HEK293T (cell line): ENCODE results near the gene ZIC2.
A peak's percentile ranks its signal among the peaks of the same experiment; 100 is the strongest.

Experiments
- CTCF ChIA-PET: fragments of 350-600 bp; formaldehyde crosslinking; extraction: SDS; loops from one replicate; lab custom pipeline; 2021; ENCODE audit warnings: antibody characterized with exemption, inconsistent platforms; lab: Yijun Ruan, JAX
- POLR2A ChIA-PET: fragments of 350-600 bp; formaldehyde crosslinking; extraction: SDS; loops from one replicate; lab custom pipeline; 2020; ENCODE audit warnings: antibody characterized with exemption, inconsistent platforms; lab: Yijun Ruan, JAX
- DNase-seq: peaks from one replicate; pipeline ENCODE4 v3.0.0; 2012; ENCODE audit warnings: mixed read lengths; ENCODE audit errors: extremely low spot score
- ARNT ChIP-seq: fragments of 450-650 bp; IDR thresholded peaks from 2 replicates; pipeline ENCODE4 v1.6.1; 2017; ENCODE audit warnings: mild to moderate bottlenecking
- BHLHE40 ChIP-seq: fragments of 450-650 bp; IDR thresholded peaks from 2 replicates; pipeline ENCODE4 v1.6.1; 2016; ENCODE audit warnings: mild to moderate bottlenecking, moderate library complexity, borderline replicate concordance
- CTBP1 ChIP-seq: fragments of 450-650 bp; IDR thresholded peaks from 2 replicates; pipeline ENCODE4 v1.6.1; 2016; ENCODE audit warnings: borderline replicate concordance
- ELF4 ChIP-seq: fragments of 450-650 bp; IDR thresholded peaks from 2 replicates; pipeline ENCODE4 v1.6.1; 2017; ENCODE audit warnings: antibody characterized with exemption
- FOXA1 ChIP-seq: fragments of 450-650 bp; IDR thresholded peaks from 2 replicates; pipeline ENCODE4 v1.6.1; 2016; ENCODE audit warnings: mild to moderate bottlenecking
- FOXK2 ChIP-seq: fragments of 450-650 bp; IDR thresholded peaks from 2 replicates; pipeline ENCODE4 v1.6.1; 2016; ENCODE audit warnings: mild to moderate bottlenecking
- FOXM1 ChIP-seq: fragments of 450-650 bp; IDR thresholded peaks from 2 replicates; pipeline ENCODE4 v1.6.1; 2017; ENCODE audit warnings: mild to moderate bottlenecking, borderline replicate concordance
- HDGF ChIP-seq: fragments of 450-650 bp; IDR thresholded peaks from 2 replicates; pipeline ENCODE4 v1.6.1; 2017; ENCODE audit warnings: antibody characterized with exemption, borderline replicate concordance
- L3MBTL2 ChIP-seq: fragments of 450-650 bp; conservative IDR thresholded peaks from 2 replicates; pipeline ENCODE4 v1.6.1; 2016; ENCODE audit warnings: mild to moderate bottlenecking
- LEF1 ChIP-seq: fragments of 450-650 bp; IDR thresholded peaks from 2 replicates; pipeline ENCODE4 v1.6.1; 2017; ENCODE audit warnings: mild to moderate bottlenecking, borderline replicate concordance
- NFRKB ChIP-seq: fragments of 450-650 bp; IDR thresholded peaks from 2 replicates; pipeline ENCODE4 v1.6.1; 2016; ENCODE audit warnings: mild to moderate bottlenecking, moderate library complexity
- SP1 ChIP-seq: fragments of 450-650 bp; IDR thresholded peaks from 2 replicates; pipeline ENCODE4 v1.6.1; 2017
- SUZ12 ChIP-seq: fragments of 450-650 bp; IDR thresholded peaks from 2 replicates; pipeline ENCODE4 v1.6.1; 2016; ENCODE audit warnings: mild to moderate bottlenecking
- TARDBP ChIP-seq: fragments of 450-650 bp; IDR thresholded peaks from 2 replicates; pipeline ENCODE4 v1.6.1; 2016
- ZNF384 ChIP-seq: fragments of 450-650 bp; IDR thresholded peaks from 2 replicates; pipeline ENCODE4 v1.6.1; 2016
- TF ChIP-seq, protein P1 (sequence below): fragments of 450-650 bp; IDR thresholded peaks from 2 replicates; pipeline ENCODE4 v1.6.1; 2016

Gene ZIC2

GRCh38 chr13:99977334-99977911 lies 4.2 kb upstream of the ZIC2 start:
- no peak for DNase-seq
- ChIA-PET POLR2A (no interaction called here), CTCF (interaction anchor here (0.7 kb wide), 1 partner anchor 28 kb away, joined by 8 read pairs; no protein-coding TSS in a partner anchor)
- TF ChIP-seq, protein P1, sequence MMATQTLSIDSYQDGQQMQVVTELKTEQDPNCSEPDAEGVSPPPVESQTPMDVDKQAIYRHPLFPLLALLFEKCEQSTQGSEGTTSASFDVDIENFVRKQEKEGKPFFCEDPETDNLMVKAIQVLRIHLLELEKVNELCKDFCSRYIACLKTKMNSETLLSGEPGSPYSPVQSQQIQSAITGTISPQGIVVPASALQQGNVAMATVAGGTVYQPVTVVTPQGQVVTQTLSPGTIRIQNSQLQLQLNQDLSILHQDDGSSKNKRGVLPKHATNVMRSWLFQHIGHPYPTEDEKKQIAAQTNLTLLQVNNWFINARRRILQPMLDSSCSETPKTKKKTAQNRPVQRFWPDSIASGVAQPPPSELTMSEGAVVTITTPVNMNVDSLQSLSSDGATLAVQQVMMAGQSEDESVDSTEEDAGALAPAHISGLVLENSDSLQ = no peak
- TF ChIP-seq FOXA1 = no peak
- peak; percentile 94 for TF ChIP-seq ZNF384
- no peak for TF ChIP-seq ARNT
- no peak for TF ChIP-seq ELF4
- peak; percentile 67 for TF ChIP-seq CTBP1
- no peak for TF ChIP-seq SP1
- TF ChIP-seq TARDBP = no peak
- TF ChIP-seq FOXK2 = no peak
- no peak for TF ChIP-seq BHLHE40
- no peak for TF ChIP-seq FOXM1
- no peak for TF ChIP-seq L3MBTL2

DNA sequence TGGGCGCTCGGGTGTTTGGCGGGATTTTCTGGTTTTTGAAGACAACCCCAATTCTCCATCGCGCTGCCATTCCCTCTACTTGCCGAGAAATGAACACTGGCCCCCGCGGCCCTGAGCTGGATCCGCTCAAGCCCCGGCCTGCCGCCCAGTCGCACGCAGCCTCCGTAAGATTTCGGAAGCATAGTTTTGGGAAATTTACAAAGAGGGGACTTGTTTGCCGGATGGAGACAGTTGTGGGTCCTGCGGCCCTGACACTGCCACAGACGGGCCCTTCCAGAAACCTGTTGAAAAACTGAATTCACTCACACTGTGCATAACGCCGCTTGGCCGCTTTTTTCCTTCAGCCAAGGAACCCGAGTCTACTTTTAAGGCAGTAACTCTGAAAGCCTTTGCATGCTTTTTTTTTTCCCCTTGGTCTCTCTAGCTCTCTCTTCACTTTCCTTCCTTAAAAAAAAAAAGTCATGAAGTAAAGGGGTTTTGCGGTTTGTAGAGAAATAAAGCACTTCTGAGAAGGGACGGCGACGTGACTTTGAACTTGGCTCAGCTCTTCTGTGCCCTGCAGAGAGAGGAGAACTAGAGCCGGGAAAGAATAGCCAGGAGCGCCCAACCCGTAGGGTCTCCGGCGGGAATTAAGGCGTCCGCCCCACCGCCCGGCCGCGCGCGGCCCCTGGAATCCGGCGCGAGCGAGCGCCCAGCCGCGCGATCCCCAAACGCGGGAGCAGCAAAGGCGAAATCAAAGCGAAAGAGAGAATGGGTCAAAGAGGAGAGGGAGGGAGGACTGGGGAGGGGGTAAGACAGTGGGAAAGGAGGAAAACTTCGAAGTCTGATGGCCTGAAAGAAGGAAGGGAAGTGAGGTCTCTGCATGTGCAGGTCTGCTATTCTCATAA lies 3.4 kb upstream of the ZIC2 start:
- CTCF ChIA-PET = interaction anchor here (0.7 kb wide), 1 partner anchor 28 kb away, joined by 8 read pairs; no protein-coding TSS in a partner anchor
- POLR2A ChIA-PET = no interaction called here
- DNase-seq = no peak
- TF ChIP-seq LEF1 = no peak
- peak; percentile 65 for TF ChIP-seq L3MBTL2
- TF ChIP-seq FOXK2 = no peak
- no peak for TF ChIP-seq FOXA1
- TF ChIP-seq ELF4 = no peak

DNA sequence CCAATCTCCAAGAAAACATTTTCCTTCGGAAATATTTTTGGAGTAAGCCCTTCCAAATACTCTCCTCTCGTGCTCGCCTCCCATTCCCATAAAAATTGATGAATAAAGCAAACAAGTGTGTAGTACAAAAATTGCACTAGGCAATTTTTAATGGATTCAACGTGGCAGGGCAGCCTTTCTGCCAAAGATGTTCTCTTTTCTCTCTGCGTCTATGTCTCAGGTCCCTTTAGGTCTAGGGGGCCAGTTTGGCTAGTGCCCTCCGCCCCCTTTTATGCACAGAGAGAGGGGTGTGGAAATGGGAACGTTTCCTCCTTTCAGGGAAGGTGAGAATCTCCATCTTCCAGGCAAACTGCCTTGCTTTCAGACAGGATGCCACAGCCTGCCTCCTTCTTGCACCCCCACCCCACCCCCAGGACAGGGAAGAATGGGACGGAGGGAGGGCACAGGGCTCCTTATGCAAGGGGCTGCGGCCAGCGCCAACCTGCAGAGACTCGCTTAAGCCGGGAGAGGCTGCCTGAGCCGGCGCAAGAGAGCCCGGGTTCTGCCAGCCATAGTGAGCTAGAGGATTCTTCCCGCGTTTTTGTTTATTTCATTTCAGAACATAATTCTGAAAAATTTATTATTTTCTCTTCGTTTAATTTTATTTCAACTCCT lies 2.7 kb upstream of the ZIC2 start:
- ChIA-PET CTCF (no interaction called here), POLR2A (interaction anchor here (1.0 to 3.9 kb wide), 5 partner anchors 8 to 220 kb away, joined by 3 to 66 read pairs (median 3); partner anchors contain the start of genes PCCA and ZIC5)
- no peak for DNase-seq
- TF ChIP-seq L3MBTL2 = no peak

DNA sequence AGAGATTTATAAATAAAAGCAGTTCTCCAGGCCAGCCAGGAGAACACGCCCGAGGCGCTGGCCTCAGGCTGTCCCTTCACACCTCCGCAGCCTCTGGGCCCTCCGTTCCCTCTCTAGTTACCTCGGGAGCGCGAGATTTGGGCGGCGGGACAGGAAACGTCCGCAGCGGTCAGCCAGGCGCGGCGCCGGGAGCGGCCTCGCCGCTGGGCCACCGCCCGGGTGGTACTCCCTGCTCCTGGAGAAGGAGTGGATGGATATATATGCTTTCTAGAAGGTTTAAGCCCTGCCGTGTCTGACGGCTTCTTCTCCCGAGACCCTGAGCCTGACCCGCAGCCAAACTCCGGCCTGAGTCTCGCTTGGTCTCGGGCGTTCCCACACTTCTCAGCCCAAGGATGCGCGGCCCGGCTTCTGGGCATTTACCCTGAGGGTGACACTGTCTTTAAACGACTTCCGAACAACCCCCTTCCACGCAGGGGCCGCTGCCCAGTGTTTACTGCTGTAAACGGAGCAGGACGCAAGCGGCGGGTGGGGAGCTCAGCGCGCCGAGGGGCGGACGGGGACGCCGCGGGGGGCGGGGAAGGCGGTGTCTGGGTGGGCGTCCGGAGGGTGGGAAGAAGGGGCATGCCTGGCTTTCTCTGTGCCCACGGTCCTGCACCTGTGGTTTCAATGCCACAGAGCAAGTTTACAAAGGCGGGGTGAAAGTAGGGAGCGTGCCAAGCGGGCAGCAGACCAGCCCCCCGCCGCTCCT lies 2.0 kb upstream of the ZIC2 start:
- DNase-seq = no peak
- ChIA-PET CTCF (no interaction called here), POLR2A (interaction anchor here (0.9 to 3.9 kb wide), 8 partner anchors 9 to 220 kb away, joined by 3 to 66 read pairs (median 3); partner anchors contain the start of genes PCCA and ZIC5)
- TF ChIP-seq BHLHE40 (no peak), L3MBTL2 (peak; percentile 89)

GRCh38 chr13:99980201-99980823 lies 1.3 kb upstream of the ZIC2 start:
- peak; percentile 62 for DNase-seq
- TF ChIP-seq ARNT (no peak), ELF4 (no peak), BHLHE40 (no peak), HDGF (no peak), ZNF384 (no peak), TARDBP (no peak), LEF1 (no peak), NFRKB (no peak), FOXK2 (no peak), CTBP1 (no peak), SUZ12 (no peak), FOXA1 (no peak), FOXM1 (no peak), SP1 (no peak), L3MBTL2 (no peak)
- TF ChIP-seq, protein P1 = no peak
- ChIA-PET POLR2A (interaction anchor here (0.5 to 3.9 kb wide), 11 partner anchors 10 to 275 kb away, joined by 3 to 66 read pairs (median 4); partner anchors contain the start of genes PCCA and ZIC5), CTCF (no interaction called here)
